Astrocyte of the spinal cord (primary cell): ENCODE results near the gene HTRA1.

ENCODE experiments used
- DNase-seq: peaks from one replicate; pipeline ENCODE4 v3.0.0; 2011; ENCODE audit warnings: low read depth, low spot score
- H3K4me3 ChIP-seq: 2 replicates; pipeline ENCODE4 v1.5.1; 2011; ENCODE audit warnings: low read depth, mild to moderate bottlenecking, low read length, moderate library complexity
- in situ Hi-C: cut with HindIII; loops from 2 replicates; pipeline ENCODE4 v1.10.0; 2017; ENCODE audit warnings: low sequenced_read_pairs
- TF ChIP-seq, protein P1 (sequence below): IDR thresholded peaks from 2 replicates; pipeline ENCODE4 v1.5.1; 2012; ENCODE audit warnings: low read depth, mild to moderate bottlenecking, low read length, inconsistent platforms

The HTRA1 gene

GRCh38 chr10:122532601-122533296 is 71.4 kb downstream of the HTRA1 start:
- no peak overlapping the region for H3K4me3 ChIP-seq
- no peak for DNase-seq
- TF ChIP-seq, protein P1, sequence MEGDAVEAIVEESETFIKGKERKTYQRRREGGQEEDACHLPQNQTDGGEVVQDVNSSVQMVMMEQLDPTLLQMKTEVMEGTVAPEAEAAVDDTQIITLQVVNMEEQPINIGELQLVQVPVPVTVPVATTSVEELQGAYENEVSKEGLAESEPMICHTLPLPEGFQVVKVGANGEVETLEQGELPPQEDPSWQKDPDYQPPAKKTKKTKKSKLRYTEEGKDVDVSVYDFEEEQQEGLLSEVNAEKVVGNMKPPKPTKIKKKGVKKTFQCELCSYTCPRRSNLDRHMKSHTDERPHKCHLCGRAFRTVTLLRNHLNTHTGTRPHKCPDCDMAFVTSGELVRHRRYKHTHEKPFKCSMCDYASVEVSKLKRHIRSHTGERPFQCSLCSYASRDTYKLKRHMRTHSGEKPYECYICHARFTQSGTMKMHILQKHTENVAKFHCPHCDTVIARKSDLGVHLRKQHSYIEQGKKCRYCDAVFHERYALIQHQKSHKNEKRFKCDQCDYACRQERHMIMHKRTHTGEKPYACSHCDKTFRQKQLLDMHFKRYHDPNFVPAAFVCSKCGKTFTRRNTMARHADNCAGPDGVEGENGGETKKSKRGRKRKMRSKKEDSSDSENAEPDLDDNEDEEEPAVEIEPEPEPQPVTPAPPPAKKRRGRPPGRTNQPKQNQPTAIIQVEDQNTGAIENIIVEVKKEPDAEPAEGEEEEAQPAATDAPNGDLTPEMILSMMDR: no peak
- in situ Hi-C loops: no loop called here

DNA sequence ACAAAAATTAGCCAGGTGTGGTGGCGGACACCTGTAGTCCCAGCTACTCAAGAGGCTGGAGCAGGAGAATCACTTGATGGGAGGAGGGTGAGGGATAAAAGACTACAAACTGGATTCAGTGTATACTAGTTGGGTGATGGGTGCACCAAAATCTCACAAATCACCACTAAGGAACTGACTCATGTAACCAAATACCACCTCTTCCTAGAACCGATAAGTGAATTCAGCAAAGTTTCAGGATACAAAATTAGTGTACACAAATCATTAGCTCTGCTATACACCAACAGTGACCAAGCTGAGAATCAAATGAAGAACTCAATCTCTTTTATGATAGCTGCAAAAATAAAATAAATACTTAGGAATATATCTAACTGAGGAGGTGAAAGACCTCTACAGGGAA is 76.2 kb downstream of the HTRA1 start:
- TF ChIP-seq, protein P1: no peak
- in situ Hi-C loops: no loop called here
- no peak for DNase-seq
- H3K4me3 ChIP-seq: no peak overlapping the region

- no peak overlapping the region for H3K4me3 ChIP-seq
- in situ Hi-C loops: no loop called here
Observed at GRCh38 chr10:122541541-122542002, 80.2 kb downstream of the HTRA1 start.

DNA sequence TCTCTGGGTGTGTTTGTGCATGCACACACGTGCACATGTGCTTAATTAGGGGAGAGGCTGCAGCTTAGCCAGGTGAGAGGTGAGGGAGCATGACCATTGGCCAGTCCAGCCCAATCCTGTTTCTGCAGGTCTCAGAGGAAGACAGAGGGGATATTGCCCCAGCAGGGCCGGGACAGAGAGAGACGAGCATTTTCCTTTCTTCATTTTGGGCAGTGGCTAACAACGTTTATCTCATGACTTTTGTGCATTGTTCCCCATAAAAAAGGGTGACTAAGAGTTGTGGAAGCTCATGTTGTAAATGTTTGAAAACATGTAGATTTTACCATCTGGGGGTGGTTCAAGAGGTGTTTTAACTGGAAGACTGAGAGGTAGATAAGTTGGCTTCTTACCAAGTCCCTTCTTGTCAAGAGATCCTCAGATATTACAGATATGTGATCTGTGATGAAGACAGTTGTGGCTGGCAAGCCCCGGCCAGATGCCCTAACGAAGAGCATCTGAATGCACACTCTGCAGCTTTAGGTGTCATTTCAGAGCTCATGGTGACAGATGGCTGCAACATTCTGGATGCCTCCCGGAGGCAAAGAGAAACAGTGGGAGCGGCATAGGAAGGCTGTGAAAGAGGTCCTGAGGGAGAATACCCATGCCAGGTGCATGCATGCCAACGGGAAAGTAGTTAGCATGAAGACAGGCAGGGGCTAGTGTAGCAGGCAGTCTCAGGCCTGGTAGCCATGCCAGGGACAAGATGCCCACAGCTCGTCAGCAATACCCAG is 82.5 kb downstream of the HTRA1 start:
- in situ Hi-C loops: no loop called here
- no peak overlapping the region for H3K4me3 ChIP-seq
- no peak for DNase-seq

More at GRCh38 chr10:122541541-122542002, 80.2 kb downstream of the HTRA1 start:
- DNase-seq: no peak
- TF ChIP-seq, protein P1: no peak

GRCh38 chr10:122544493-122544892 is 83.1 kb downstream of the HTRA1 start:
- H3K4me3 ChIP-seq: no peak overlapping the region
- TF ChIP-seq, protein P1: no peak
- in situ Hi-C loops: no loop called here
- no peak for DNase-seq

More for the DNA sequence above, 82.5 kb downstream of the HTRA1 start:
- TF ChIP-seq, protein P1: no peak

DNA sequence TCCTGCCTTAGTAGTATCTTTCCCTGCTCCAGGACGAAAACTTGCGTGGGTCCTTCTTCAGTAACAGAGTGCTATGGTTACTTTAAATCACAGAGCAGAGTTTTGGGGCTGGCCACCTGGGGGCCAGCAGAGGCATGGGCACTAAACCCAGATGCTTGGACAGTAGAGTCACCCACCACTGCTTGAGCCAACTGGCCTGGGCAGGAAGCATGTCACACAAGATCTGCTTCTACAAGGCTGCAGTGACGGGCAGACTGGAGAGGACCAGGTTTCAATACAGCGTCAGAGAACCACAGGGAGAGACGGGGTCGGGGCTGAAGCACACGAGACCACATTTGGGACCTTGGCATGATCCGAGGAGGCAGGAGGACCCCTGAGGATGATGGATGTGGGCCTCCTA is 84.9 kb downstream of the HTRA1 start:
- no peak for DNase-seq
- in situ Hi-C loops: no loop called here
- TF ChIP-seq, protein P1: no peak
- H3K4me3 ChIP-seq: no peak overlapping the region
